WERI-Rb-1 (cell line): Measurements from ENCODE around the gene NUMA1.

Experiments used
- DNase-seq: peaks from one replicate; pipeline ENCODE4 v3.0.0-alpha.2; 2020
- H3K27ac ChIP-seq: fragments of 250-450 bp; sonication (Bioruptor Pico); 2 replicates; pipeline ENCODE4 v1.5.1; 2020; ENCODE audit warnings: mild to moderate bottlenecking, moderate library complexity
- H3K27me3 ChIP-seq: fragments of 250-450 bp; sonication (Bioruptor Pico); 2 replicates; pipeline ENCODE4 v1.5.1; 2021; ENCODE audit warnings: mild to moderate bottlenecking, low read depth, moderate library complexity; ENCODE audit not compliant: insufficient read depth, severe bottlenecking
- H3K36me3 ChIP-seq: fragments of 250-450 bp; sonication (Bioruptor Pico); 2 replicates; pipeline ENCODE4 v1.5.1; 2020; ENCODE audit warnings: mild to moderate bottlenecking, moderate library complexity
- H3K4me3 ChIP-seq: 2 replicates; pipeline ENCODE4 v1.5.1; 2011; ENCODE audit warnings: low read depth, mild to moderate bottlenecking, control low read depth, low read length
- H3K9me3 ChIP-seq: fragments of 250-450 bp; sonication (Bioruptor Pico); 2 replicates; pipeline ENCODE4 v1.5.1; 2021; ENCODE audit warnings: mild to moderate bottlenecking, moderate library complexity; ENCODE audit not compliant: severe bottlenecking
- CTCF ChIP-seq: IDR thresholded peaks from 2 replicates; pipeline ENCODE4 v1.5.1; 2011; ENCODE audit warnings: low read depth, mild to moderate bottlenecking, control low read depth, inconsistent platforms, low read length

Gene NUMA1

DNA sequence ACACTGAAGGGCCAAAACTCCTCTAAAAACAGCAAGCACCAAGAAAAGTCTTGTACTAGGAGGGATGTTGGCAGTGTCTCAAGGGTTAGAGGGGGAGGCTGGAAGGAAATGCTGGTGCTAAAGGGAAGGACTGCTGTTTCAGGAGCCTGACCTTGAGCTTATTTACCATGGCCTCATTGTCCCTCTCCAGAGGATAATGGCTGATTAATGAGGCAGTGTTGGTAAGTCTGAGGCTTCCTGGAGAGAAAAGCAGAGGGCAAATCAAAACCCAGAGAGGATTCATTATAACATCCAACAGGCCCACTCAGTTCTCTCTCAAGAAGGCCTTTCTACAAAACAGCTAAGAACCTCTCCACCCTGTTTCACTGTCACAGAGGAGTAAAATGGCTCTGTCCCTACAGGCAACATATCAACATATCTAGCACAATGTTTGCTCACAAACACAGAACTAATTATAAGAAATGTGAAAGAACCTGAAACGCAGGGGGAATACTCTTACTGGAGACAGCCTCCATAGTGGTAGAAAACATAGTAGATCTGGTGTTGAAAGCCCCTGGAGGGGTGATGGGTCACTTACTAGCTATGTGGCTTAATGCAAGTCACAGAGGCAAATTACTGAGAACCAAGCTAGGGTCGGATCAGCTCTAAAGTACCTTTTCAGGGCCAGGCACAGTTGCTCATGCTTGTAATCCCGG, 31.4 kb downstream of the NUMA1 start:
- Histone ChIP-seq H3K27ac (peak overlapping the region; percentile 68), H3K36me3 (peaks cover 57% of the 10 kb centered on the region), H3K9me3 (no peaks in the 10 kb centered on the region), H3K4me3 (no peak overlapping the region), H3K27me3 (no peaks in the 10 kb centered on the region)
- peak; percentile 34 for DNase-seq
- TF ChIP-seq CTCF, result no peak

DNA sequence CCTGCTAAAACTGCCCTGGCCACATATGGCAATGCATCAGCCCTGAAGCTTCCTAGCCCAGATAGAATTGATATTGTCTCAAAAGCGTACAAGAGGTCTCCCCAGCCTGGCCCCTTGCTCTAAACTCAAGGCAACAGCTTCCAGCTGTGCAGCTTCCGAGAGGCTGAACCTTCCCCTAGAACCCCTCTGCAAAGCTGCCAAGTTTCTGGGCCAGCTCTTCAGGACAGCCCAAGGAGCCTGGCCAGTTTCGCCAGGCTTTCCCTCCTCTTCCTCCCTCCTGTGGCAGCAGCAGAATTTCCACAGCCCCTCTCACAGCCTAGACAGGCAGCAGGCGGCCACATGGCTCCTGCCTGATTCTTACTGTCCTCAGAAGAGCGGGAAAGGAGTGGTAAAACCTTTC, 34.5 kb downstream of the NUMA1 start:
- no peaks in the 10 kb centered on the region for H3K9me3 ChIP-seq
- no peak for DNase-seq
- no peak for TF ChIP-seq CTCF
- peaks cover 49% of the 10 kb centered on the region for H3K36me3 ChIP-seq
- H3K4me3 ChIP-seq, result no peak overlapping the region
- no peaks in the 10 kb centered on the region for H3K27me3 ChIP-seq
- H3K27ac ChIP-seq, result no peak overlapping the region

- no peak for TF ChIP-seq CTCF
- H3K27ac ChIP-seq, result peak overlapping the region; percentile 79
- H3K9me3 ChIP-seq, result no peaks in the 10 kb centered on the region
- no peaks in the 10 kb centered on the region for H3K27me3 ChIP-seq
- H3K36me3 ChIP-seq, result peaks cover 36% of the 10 kb centered on the region
- peak overlapping the region; percentile 37 for H3K4me3 ChIP-seq
- DNase-seq, result no peak
Measured at GRCh38 chr11:72042064-72042745, 38.1 kb downstream of the NUMA1 start.

- DNase-seq, result peak; percentile 57
- no peaks in the 10 kb centered on the region for H3K9me3 ChIP-seq
- peak overlapping the region; percentile 37 for H3K4me3 ChIP-seq
- peaks cover 36% of the 10 kb centered on the region for H3K36me3 ChIP-seq
- no peaks in the 10 kb centered on the region for H3K27me3 ChIP-seq
- peak overlapping the region; percentile 79 for H3K27ac ChIP-seq
- no peak for TF ChIP-seq CTCF
Measured at GRCh38 chr11:72041364-72042063, 38.8 kb downstream of the NUMA1 start.

DNA sequence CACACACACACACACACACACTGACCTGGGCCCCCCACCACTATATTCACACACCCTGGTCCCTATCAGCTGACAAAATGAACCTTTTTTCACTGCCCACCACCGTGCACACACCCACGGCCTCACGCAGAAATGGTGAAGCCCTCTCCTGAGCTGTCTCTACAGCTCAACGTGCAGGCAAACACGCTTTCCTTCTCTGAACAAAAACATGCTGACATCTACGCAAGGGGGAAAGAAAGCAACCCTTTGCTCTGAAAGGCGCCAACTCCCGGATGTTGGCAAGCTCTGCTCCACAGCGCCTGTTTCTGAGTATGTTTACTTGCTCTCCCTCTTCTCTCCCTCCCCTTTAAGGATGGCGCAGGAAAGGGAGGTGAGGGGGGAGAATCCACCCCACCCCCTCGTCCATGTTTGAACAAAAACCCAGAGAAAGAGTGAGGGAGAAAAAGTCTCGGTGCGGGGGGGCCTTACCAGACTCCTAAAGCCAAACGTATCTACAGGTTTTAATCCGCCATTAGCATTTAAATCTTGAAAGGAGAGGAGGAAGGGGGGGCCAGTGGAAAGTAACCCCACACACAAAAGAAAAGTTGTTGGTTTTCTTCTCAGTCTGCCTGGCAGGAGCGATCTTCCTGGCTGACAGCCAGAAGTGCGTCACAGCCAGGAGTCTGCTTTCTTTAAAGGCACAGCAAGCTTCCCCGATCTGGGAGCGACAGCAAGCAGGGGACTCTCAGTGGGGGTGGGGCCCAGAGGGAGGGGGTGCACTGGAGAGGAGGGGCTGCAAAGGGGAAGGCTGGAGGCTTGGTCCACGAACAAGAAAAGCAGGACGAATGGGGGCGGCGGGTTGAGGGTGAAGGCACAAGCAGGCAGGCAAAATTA, 39.6 kb downstream of the NUMA1 start:
- Histone ChIP-seq H3K36me3 (peaks cover 35% of the 10 kb centered on the region), H3K27me3 (no peaks in the 10 kb centered on the region), H3K4me3 (peak overlapping the region; percentile 37), H3K9me3 (no peaks in the 10 kb centered on the region), H3K27ac (peak overlapping the region; percentile 79)
- DNase-seq, result peak; percentile 79
- no peak for TF ChIP-seq CTCF
